GM19397 (cell line): ENCODE measurements around the gene LRP8.

Source experiments
- ATAC-seq: cut with Tn5 transposase; IDR thresholded peaks from one replicate; pipeline ENCODE4 v1.9.1; 2021; ENCODE audit warnings: mild to moderate bottlenecking, moderate library complexity; ENCODE audit not compliant: unreplicated experiment

The LRP8 gene

GRCh38 chr1:53266038-53266437, 61.8 kb downstream of the LRP8 start:
- ATAC-seq, result no peak

DNA sequence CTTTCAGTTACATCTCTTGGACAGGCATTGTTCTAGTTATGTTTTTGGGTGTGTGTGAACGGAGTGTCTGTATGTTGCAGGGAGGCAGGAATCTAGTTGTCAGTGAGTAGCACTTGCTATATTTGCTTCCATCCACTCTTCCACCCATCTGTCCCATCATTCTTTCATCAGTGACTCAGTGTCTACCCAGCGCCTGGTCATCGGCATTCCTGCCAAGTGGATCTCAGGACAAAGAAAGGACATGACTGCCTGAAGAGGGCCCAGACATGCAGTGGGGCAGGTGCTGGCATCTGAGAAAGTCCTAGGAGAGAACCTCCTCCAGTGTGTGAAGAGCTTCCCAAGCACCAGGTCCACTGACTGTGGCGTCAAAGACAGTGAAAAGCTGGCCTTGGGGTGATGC, 62.3 kb downstream of the LRP8 start:
- no peak for ATAC-seq

DNA sequence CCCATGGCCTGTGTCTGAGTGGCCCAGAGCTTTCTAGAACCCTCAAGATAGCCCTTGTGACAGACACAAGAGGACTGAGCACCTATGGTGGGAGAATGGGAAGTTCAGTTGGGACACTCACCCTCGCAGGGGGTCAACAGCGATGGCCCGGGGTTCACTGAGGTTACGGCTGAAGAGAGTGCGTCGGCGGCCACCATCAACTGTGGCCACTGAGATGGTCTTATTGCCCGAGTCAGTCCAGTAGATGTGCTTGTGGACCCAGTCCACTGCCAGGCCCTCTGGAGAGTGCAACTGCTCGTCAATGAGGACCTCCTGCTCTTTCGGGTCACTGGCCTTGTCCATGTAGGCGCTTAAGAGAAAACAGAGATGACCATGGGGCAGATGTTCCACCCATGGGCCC, 63.8 kb downstream of the LRP8 start:
- no peak for ATAC-seq

DNA sequence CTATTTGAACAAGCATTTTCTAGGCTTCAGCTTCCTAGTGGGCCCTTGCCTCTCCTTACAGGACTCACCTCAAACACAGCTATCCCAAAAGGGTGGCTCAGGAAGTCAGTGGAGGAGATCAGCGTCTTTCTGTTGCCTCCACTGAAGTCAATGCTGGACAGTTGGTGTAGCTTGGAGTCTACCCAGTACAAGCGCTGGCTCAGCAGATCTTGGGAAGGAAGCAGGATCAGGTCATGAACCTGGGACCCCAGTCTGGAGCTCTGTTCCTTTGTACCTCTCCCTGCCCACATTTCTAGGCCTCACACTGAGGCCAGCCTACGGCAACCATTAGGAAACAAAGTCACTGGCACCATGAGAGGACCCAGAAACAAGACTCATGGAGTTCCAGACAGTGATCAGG, 65.9 kb downstream of the LRP8 start:
- ATAC-seq, result no peak

GRCh38 chr1:53260631-53261247, 67.1 kb downstream of the LRP8 start:
- ATAC-seq, result no peak

GRCh38 chr1:53259932-53260331, 67.9 kb downstream of the LRP8 start:
- no peak for ATAC-seq

- no peak for ATAC-seq
These were observed 69.7 kb downstream of the LRP8 start for GRCh38 chr1:53258216-53258615.

- ATAC-seq, result no peak
These were observed 70.3 kb downstream of the LRP8 start for GRCh38 chr1:53257454-53258081.

GRCh38 chr1:53256511-53257453, 71.1 kb downstream of the LRP8 start:
- no peak for ATAC-seq

DNA sequence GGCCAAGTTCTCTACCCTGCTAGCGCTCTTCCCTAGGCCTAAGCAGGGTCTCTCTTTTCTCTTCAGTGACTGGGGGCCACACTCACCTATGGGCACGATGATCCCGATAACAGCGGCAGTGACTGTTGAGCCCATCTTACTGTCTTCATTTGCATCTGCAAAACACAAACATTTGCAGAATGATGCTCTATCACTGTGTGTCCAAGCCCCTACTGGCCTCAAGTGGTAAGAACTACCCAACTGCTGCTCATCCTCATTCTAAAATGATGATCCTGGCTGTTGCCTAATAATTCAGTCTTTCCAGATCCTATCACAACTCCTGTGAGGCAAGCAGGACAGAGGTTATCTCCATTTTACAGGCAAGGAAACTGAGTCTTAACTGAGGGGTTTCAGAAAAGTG, 72.8 kb downstream of the LRP8 start:
- no peak for ATAC-seq

GRCh38 chr1:53254011-53254640, 73.7 kb downstream of the LRP8 start:
- no peak for ATAC-seq

DNA sequence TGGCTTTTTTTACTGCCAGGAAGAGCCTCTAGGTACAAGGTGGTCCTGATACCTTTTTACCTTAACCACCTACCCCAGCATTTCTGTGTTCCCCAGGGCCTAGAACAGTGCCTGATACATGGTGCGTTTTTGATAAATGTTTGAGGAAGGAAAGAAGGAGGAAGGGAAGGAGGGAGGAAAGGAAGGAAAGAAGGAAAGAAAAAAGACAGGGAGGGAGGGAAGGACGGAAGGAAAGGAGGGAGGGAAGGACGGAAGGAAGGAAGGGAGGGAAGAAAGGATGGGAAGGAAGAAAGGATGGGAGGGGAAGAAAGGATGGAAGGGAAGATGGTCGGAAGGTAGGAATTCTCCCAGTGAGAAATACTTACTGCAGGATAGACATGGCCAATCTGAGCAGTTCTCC, 77.5 kb downstream of the LRP8 start:
- no peak for ATAC-seq

GRCh38 chr1:53249706-53250105, 78.2 kb downstream of the LRP8 start:
- ATAC-seq, result no peak

GRCh38 chr1:53246261-53247134, 81.4 kb downstream of the LRP8 start:
- ATAC-seq, result no peak

DNA sequence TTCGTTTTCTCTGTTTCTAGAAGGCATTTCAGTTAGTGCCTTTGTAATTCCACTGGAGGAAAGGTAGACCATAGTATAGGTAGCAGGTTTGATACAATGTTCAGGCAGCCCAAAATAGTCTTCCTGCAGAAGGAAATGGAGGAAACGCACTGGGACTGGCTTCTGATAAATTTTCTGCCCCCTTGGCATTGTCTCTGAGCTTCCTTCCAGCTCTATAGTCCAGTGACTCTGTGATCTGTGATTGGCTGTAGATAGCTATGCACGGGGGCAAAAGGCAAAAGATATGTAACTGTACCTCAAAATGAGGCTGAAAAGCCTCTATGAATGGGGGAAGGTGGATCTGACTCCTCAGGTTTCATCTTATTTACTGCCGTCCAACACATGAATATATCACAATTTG, 83.7 kb downstream of the LRP8 start:
- ATAC-seq, result no peak

GRCh38 chr1:53242381-53242780, 85.5 kb downstream of the LRP8 start:
- ATAC-seq, result no peak

DNA sequence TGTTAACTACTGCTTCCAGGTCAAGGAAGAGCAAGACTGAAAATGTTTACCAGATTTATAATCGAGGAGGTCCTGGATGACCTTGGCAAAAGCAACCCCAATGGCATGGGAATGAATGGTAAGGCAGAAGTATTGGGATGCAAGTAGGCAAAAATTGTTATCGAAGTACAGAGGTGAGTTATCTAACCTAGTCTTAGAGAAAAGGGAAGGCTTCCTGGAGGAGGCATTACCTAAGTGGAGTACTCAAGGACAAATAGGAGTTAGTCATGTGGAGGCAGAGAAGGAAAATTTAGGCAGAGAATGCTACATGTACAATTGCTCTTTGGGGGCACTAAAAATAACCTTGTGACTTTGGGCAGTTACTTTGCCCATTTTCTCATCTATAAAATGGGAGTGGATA, 86.0 kb downstream of the LRP8 start:
- ATAC-seq, result no peak

DNA sequence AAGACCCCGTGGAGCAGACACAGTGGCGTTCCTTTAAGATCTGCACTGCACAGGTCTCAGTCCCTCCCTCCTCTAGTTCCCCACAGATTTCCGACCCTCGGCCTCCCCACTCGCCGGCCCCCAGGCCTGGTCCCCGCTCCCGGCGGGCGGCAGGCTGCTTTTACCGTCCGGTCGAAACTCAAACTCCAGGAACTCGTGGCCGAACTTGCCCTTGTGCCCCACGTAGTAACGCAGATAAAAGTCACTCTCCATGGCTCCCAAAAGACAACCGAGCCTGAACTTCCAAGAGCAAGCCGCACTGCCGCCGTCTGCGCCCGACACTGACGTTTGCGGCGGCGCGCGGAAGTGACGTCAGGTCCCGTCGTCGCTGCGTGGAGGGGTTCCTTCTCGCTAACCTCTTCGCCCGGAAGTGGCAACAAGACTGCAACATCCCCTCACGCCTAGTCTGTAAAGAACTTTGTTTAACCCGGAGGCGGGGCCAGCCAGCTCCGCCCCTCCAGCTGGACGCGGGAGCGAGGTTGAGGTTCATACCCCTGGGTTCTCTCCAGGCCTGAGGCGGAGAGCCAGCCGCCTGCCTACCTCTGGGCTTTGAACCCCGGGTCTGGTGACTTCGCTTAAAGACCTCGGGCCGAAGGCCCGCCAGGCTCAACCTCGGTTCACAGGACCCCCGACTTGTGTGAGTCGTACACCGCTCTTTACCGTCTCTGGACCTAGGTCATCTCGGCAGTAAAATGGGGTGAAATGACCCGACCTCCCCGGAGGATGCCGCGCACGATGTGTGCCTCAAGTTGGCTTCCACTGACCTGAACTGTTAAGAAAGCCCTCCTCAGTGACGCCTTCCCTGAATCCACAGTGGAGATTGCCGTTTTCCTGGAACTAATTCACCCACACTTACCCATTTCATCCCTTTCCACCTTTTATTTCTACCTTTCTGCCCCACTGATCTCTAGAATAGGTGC, 89.4 kb downstream of the LRP8 start, which contains the start of gene MAGOH:
TSS of gene MAGOH (minus strand) at position 322 of the 959 bp plus-strand sequence. CDS start at position 252, 70 bp downstream.
- ATAC-seq, result peak; percentile 98

DNA sequence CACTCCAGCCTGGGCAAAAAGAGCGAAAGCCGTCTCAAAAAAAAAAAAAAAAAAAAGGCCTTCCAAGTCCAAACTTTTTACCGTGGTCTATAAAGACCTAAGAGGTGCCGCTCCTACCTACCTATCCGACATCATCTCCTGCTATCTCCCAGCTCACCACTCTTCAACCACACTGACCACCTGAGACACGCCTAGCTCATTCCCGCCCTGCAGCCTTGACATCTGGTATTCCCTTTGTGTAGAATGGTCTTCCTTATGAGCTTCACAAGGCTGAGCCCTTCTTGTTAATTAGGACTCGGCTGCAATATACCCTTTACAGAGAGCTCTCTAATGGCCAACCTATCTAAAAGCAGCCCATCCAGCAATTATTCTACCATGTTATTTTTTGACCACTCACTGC, 90.2 kb downstream of the LRP8 start:
- ATAC-seq, result no peak
